SK-N-SH treated with all-trans-retinoic acid at 6 μM for 48 hours (cell line): Measurements from ENCODE around the gene SCYGR4.

Experiments
- ATAC-seq: fragments of 200-7000 bp; cut with Tn5 transposase; 3 replicates; pipeline ENCODE4 v1.9.1; 2020; ENCODE audit warnings: mild to moderate bottlenecking, moderate library complexity
- ARNTL ChIP-seq: fragments of 450-650 bp; formaldehyde crosslinking; IDR thresholded peaks from 2 replicates; pipeline ENCODE4 v1.5.0; 2020; ENCODE audit warnings: low read depth, mild to moderate bottlenecking, moderate library complexity, borderline replicate concordance
- BACH2 ChIP-seq: fragments of 250-450 bp; sonication (Bioruptor Pico); IDR thresholded peaks from 2 replicates; pipeline ENCODE4 v1.9.0; 2021; ENCODE audit warnings: mild to moderate bottlenecking, borderline replicate concordance
- CREB5 ChIP-seq: fragments of 250-450 bp; sonication (Bioruptor Pico); IDR thresholded peaks from 2 replicates; pipeline ENCODE4 v1.5.1; 2020; ENCODE audit warnings: low read depth, mild to moderate bottlenecking, moderate library complexity
- CSRNP3 ChIP-seq: fragments of 250-450 bp; sonication (Bioruptor Pico); IDR thresholded peaks from 2 replicates; pipeline ENCODE4 v1.5.1; 2021; ENCODE audit warnings: mild to moderate bottlenecking, moderate library complexity
- ESRRG ChIP-seq: fragments of 250-450 bp; sonication (Bioruptor Pico); IDR thresholded peaks from 2 replicates; pipeline ENCODE4 v1.6.1; 2021; ENCODE audit warnings: mild to moderate bottlenecking
- ISL1 ChIP-seq: fragments of 250-450 bp; sonication (Bioruptor Pico); IDR thresholded peaks from 2 replicates; pipeline ENCODE4 v2.1.2; 2022; ENCODE audit warnings: mild to moderate bottlenecking, moderate library complexity
- PATZ1 ChIP-seq: fragments of 250-450 bp; sonication (Bioruptor Pico); IDR thresholded peaks from 2 replicates; pipeline ENCODE4 v1.8.0; 2020; ENCODE audit warnings: mild to moderate bottlenecking, moderate library complexity, borderline replicate concordance
- POU6F1 ChIP-seq: fragments of 250-450 bp; sonication (Bioruptor Pico); IDR thresholded peaks from 2 replicates; pipeline ENCODE4 v1.8.0; 2021; ENCODE audit warnings: low read depth, mild to moderate bottlenecking, moderate library complexity, borderline replicate concordance
- PPARA ChIP-seq: fragments of 250-450 bp; sonication (Bioruptor Pico); IDR thresholded peaks from 2 replicates; pipeline ENCODE4 v1.5.0; 2020; ENCODE audit warnings: mild to moderate bottlenecking, borderline replicate concordance
- SNAI2 ChIP-seq: fragments of 250-450 bp; sonication (Bioruptor Pico); IDR thresholded peaks from 2 replicates; pipeline ENCODE4 v1.5.0; 2020; ENCODE audit warnings: mild to moderate bottlenecking, moderate library complexity
- TCF4 ChIP-seq: fragments of 250-450 bp; sonication (Bioruptor Pico); IDR thresholded peaks from 2 replicates; pipeline ENCODE4 v1.8.0; 2021; ENCODE audit warnings: mild to moderate bottlenecking, moderate library complexity, borderline replicate concordance
- TOX ChIP-seq: fragments of 250-450 bp; sonication (Bioruptor Pico); IDR thresholded peaks from 2 replicates; pipeline ENCODE4 v1.8.0; 2021; ENCODE audit warnings: mild to moderate bottlenecking, moderate library complexity, borderline replicate concordance
- TSHZ2 ChIP-seq: fragments of 250-450 bp; sonication (Bioruptor Pico); IDR thresholded peaks from 2 replicates; pipeline ENCODE4 v1.5.0; 2020; ENCODE audit warnings: mild to moderate bottlenecking, moderate library complexity
- ZC3H10 ChIP-seq: fragments of 250-450 bp; sonication (Bioruptor Pico); IDR thresholded peaks from 2 replicates; pipeline ENCODE4 v1.5.1; 2021; ENCODE audit warnings: mild to moderate bottlenecking, moderate library complexity
- ZFP3 ChIP-seq: fragments of 250-450 bp; sonication (Bioruptor Pico); IDR thresholded peaks from 2 replicates; pipeline ENCODE4 v1.5.0; 2020; ENCODE audit warnings: mild to moderate bottlenecking, moderate library complexity
- ZFP30 ChIP-seq: fragments of 450-650 bp; formaldehyde crosslinking; IDR thresholded peaks from 2 replicates; pipeline ENCODE4 v1.5.0; 2022; ENCODE audit warnings: mild to moderate bottlenecking, moderate library complexity
- ZNF565 ChIP-seq: fragments of 450-650 bp; formaldehyde crosslinking; conservative IDR thresholded peaks from 2 replicates; pipeline ENCODE4 v1.5.0; 2020; ENCODE audit warnings: low read depth, mild to moderate bottlenecking, moderate library complexity
- ZNF70 ChIP-seq: fragments of 450-650 bp; formaldehyde crosslinking; IDR thresholded peaks from 2 replicates; pipeline ENCODE4 v1.5.0; 2020; ENCODE audit warnings: mild to moderate bottlenecking, moderate library complexity
- ZNF8 ChIP-seq: fragments of 450-650 bp; formaldehyde crosslinking; IDR thresholded peaks from 2 replicates; pipeline ENCODE4 v1.5.0; 2020; ENCODE audit warnings: mild to moderate bottlenecking, moderate library complexity

Gene SCYGR4

GRCh38 chr2:227614740-227615139 lies 2.6 kb upstream of the SCYGR4 start, which contains the start of gene SCYGR3:
Gene SCYGR3, minus strand, starts transcription at chr2:227614840. Its CDS starts 0 bp downstream, at chr2:227614840.
- no peak for TF ChIP-seq CSRNP3 (CRISPR knock-in tag)
- TF ChIP-seq CREB5 (CRISPR knock-in tag) = no peak
- TF ChIP-seq PATZ1 = no peak
- no peak for TF ChIP-seq ZNF8
- no peak for TF ChIP-seq ZFP30 (CRISPR knock-in tag)
- no peak for TF ChIP-seq SNAI2 (CRISPR knock-in tag)
- TF ChIP-seq TCF4 = no peak
- TF ChIP-seq ARNTL (CRISPR knock-in tag) = no peak
- TF ChIP-seq ESRRG (CRISPR knock-in tag) = no peak
- no peak for TF ChIP-seq ZNF70 (CRISPR knock-in tag)
- TF ChIP-seq BACH2 = no peak
- TF ChIP-seq POU6F1 (CRISPR knock-in tag) = no peak
- TF ChIP-seq ZNF565 (CRISPR knock-in tag) = no peak
- no peak for TF ChIP-seq TOX
- no peak for TF ChIP-seq ZC3H10 (CRISPR knock-in tag)
- TF ChIP-seq ISL1 (CRISPR knock-in tag) = no peak
- TF ChIP-seq PPARA (CRISPR knock-in tag) = no peak
- no peak for TF ChIP-seq ZFP3 (CRISPR knock-in tag)
- TF ChIP-seq TSHZ2 (CRISPR knock-in tag) = no peak
- TF ChIP-seq, all 23 proteins: peak for 0
- ATAC-seq = no peak

- ATAC-seq = no peak
- TF ChIP-seq ZFP30 (CRISPR knock-in tag) (no peak), SNAI2 (CRISPR knock-in tag) (no peak), ISL1 (CRISPR knock-in tag) (no peak), POU6F1 (CRISPR knock-in tag) (no peak), ZNF70 (CRISPR knock-in tag) (no peak), ZNF565 (CRISPR knock-in tag) (no peak), PPARA (CRISPR knock-in tag) (no peak), BACH2 (no peak), CSRNP3 (CRISPR knock-in tag) (no peak), TCF4 (no peak), ZFP3 (CRISPR knock-in tag) (no peak), TOX (no peak), ARNTL (CRISPR knock-in tag) (no peak)
- TF ChIP-seq, all 23 proteins: peak for 0
Observed at GRCh38 chr2:227615181-227615580, 2.1 kb upstream of the SCYGR4 start.
